ENCODE results near the gene CNTN4.

- no peak for TF ChIP-seq CTCF (IDR thresholded peaks at IDR 0.05; ENCODE audit: borderline replicate concordance, extremely low read depth, low read length, poor library complexity, severe bottlenecking)
- no peak for TF ChIP-seq EZH2 (IDR thresholded peaks at IDR 0.05; ENCODE audit: borderline replicate concordance, low read depth, low read length, severe bottlenecking)
Measured at GRCh38 chr3:2655229-2655701, 556.6 kb downstream of the CNTN4 start.

Measured in DND-41 (cell line).